ENCODE measurements around the gene AMD1.

Gene AMD1

GRCh38 chr6:110881546-110882273 is 7.1 kb downstream of the AMD1 start:
- no peaks in the 10 kb centered on the region for H3K9me2 ChIP-seq (replicated peaks; ENCODE audit: insufficient read depth, low read length)
- no peaks in the 10 kb centered on the region for H3K9me3 ChIP-seq (replicated peaks; ENCODE audit: insufficient read depth, low read length)
- peak overlapping the region; percentile 14; the same call in 1 of the 2 replicates for H3K4me2 ChIP-seq (ENCODE audit: low read depth, low read length)
- H3K27me3 ChIP-seq (replicated peaks; ENCODE audit: insufficient read depth, low read length): no peaks in the 10 kb centered on the region
- H3K79me2 ChIP-seq (ENCODE audit: low read length): peaks cover 100% of the 10 kb centered on the region
- no peak for DNase-seq
- no peak overlapping the region for H3K27ac ChIP-seq (ENCODE audit: low read length)
- peaks cover 96% of the 10 kb centered on the region for H4K20me1 ChIP-seq (ENCODE audit: insufficient read depth, low read length)
- peaks cover 41% of the 10 kb centered on the region for H3K4me1 ChIP-seq (ENCODE audit: low read length)
- peaks cover 9% of the 10 kb centered on the region; the same call in 1 of the 2 replicates for H3F3A ChIP-seq (ENCODE audit: insufficient read depth, low read length)
- H3K9ac ChIP-seq (ENCODE audit: low read length): no peak overlapping the region
- no peak for TF ChIP-seq EZH2phosphoT487 (IDR thresholded peaks at IDR 0.05; ENCODE audit: low read length)
- TF ChIP-seq EZH2 (optimal IDR thresholded peaks at IDR 0.05; ENCODE audit: low read depth, low read length): no peak
- no peak for TF ChIP-seq CTCF (IDR thresholded peaks at IDR 0.05; ENCODE audit: low read length)
- no peak overlapping the region for H2AFZ ChIP-seq (ENCODE audit: low read length)
- H3K36me3 ChIP-seq (replicated peaks; ENCODE audit: insufficient read depth, low read length): no peaks in the 10 kb centered on the region
- H3K4me3 ChIP-seq (ENCODE audit: low read length): no peak overlapping the region

GRCh38 chr6:110882274-110882619 is 7.7 kb downstream of the AMD1 start:
- no peak for DNase-seq
- Histone ChIP-seq H3K27ac (ENCODE audit: low read length) (no peak overlapping the region), H3F3A (ENCODE audit: insufficient read depth, low read length) (peaks cover 10% of the 10 kb centered on the region; the same call in 1 of the 2 replicates), H3K9me3 (replicated peaks; ENCODE audit: insufficient read depth, low read length) (no peaks in the 10 kb centered on the region), H3K4me2 (ENCODE audit: low read depth, low read length) (peak overlapping the region; percentile 14; the same call in 1 of the 2 replicates), H3K9ac (ENCODE audit: low read length) (no peak overlapping the region), H4K20me1 (ENCODE audit: insufficient read depth, low read length) (peaks cover 96% of the 10 kb centered on the region), H2AFZ (ENCODE audit: low read length) (no peak overlapping the region), H3K36me3 (replicated peaks; ENCODE audit: insufficient read depth, low read length) (no peaks in the 10 kb centered on the region), H3K27me3 (replicated peaks; ENCODE audit: insufficient read depth, low read length) (no peaks in the 10 kb centered on the region), H3K9me2 (replicated peaks; ENCODE audit: insufficient read depth, low read length) (no peaks in the 10 kb centered on the region), H3K4me1 (ENCODE audit: low read length) (peaks cover 41% of the 10 kb centered on the region), H3K4me3 (ENCODE audit: low read length) (no peak overlapping the region), H3K79me2 (ENCODE audit: low read length) (peaks cover 100% of the 10 kb centered on the region)
- TF ChIP-seq EZH2 (optimal IDR thresholded peaks at IDR 0.05; ENCODE audit: low read depth, low read length) (no peak), CTCF (IDR thresholded peaks at IDR 0.05; ENCODE audit: low read length) (no peak), EZH2phosphoT487 (IDR thresholded peaks at IDR 0.05; ENCODE audit: low read length) (no peak)

GRCh38 chr6:110882824-110883554 is 8.4 kb downstream of the AMD1 start:
- no peak overlapping the region for H3K4me3 ChIP-seq (ENCODE audit: low read length)
- H3K27ac ChIP-seq (ENCODE audit: low read length): no peak overlapping the region

More at GRCh38 chr6:110882824-110883554, 8.4 kb downstream of the AMD1 start:
- Histone ChIP-seq H3K79me2 (ENCODE audit: low read length) (peaks cover 100% of the 10 kb centered on the region), H3F3A (ENCODE audit: insufficient read depth, low read length) (peaks cover 9% of the 10 kb centered on the region; the same call in 1 of the 2 replicates), H3K9me2 (replicated peaks; ENCODE audit: insufficient read depth, low read length) (no peaks in the 10 kb centered on the region), H4K20me1 (ENCODE audit: insufficient read depth, low read length) (peaks cover 96% of the 10 kb centered on the region), H3K27me3 (replicated peaks; ENCODE audit: insufficient read depth, low read length) (no peaks in the 10 kb centered on the region), H3K4me1 (ENCODE audit: low read length) (peaks cover 38% of the 10 kb centered on the region), H3K4me2 (ENCODE audit: low read depth, low read length) (no peak overlapping the region), H2AFZ (ENCODE audit: low read length) (no peak overlapping the region), H3K36me3 (replicated peaks; ENCODE audit: insufficient read depth, low read length) (no peaks in the 10 kb centered on the region), H3K9ac (ENCODE audit: low read length) (no peak overlapping the region), H3K9me3 (replicated peaks; ENCODE audit: insufficient read depth, low read length) (no peaks in the 10 kb centered on the region)
- TF ChIP-seq EZH2phosphoT487 (IDR thresholded peaks at IDR 0.05; ENCODE audit: low read length) (no peak), CTCF (IDR thresholded peaks at IDR 0.05; ENCODE audit: low read length) (no peak)
- DNase-seq: no peak

Data from MM.1S (cell line).